ENCODE data around the gene DNAL4.

DNAL4 gene

GRCh38 chr22:38786631-38787030 lies 7.3 kb downstream of the DNAL4 start:
- DNase-seq (ENCODE audit: low read depth, low spot score), result no peak

- DNase-seq (ENCODE audit: low read depth, low spot score), result no peak
Observed at GRCh38 chr22:38784856-38785255, 9.1 kb downstream of the DNAL4 start.

- DNase-seq (ENCODE audit: low read depth, low spot score), result no peak
Observed at GRCh38 chr22:38784035-38784434, 9.9 kb downstream of the DNAL4 start.

GRCh38 chr22:38783095-38783615 lies 10.8 kb downstream of the DNAL4 start:
- DNase-seq (ENCODE audit: low read depth, low spot score), result no peak

- no peak for DNase-seq (ENCODE audit: low read depth, low spot score)
Observed at GRCh38 chr22:38782402-38783094, 11.4 kb downstream of the DNAL4 start.

- no peak for DNase-seq (ENCODE audit: low read depth, low spot score)
Observed at GRCh38 chr22:38781033-38781432, 12.9 kb downstream of the DNAL4 start.

GRCh38 chr22:38777087-38777671 lies 16.8 kb downstream of the DNAL4 start:
- no peak for DNase-seq (ENCODE audit: low read depth, low spot score)

- DNase-seq (ENCODE audit: low read depth, low spot score), result no peak
Observed at GRCh38 chr22:38776086-38776485, 17.9 kb downstream of the DNAL4 start.

- DNase-seq (ENCODE audit: low read depth, low spot score), result no peak
Observed at GRCh38 chr22:38775656-38776055, 18.3 kb downstream of the DNAL4 start.

GRCh38 chr22:38774496-38775166 lies 19.3 kb downstream of the DNAL4 start:
- no peak for DNase-seq (ENCODE audit: low read depth, low spot score)

GRCh38 chr22:38773363-38773946 lies 20.5 kb downstream of the DNAL4 start:
- no peak for DNase-seq (ENCODE audit: low read depth, low spot score)

GRCh38 chr22:38772623-38772873 lies 21.4 kb downstream of the DNAL4 start:
- no peak for DNase-seq (ENCODE audit: low read depth, low spot score)

- no peak for DNase-seq (ENCODE audit: low read depth, low spot score)
Observed at GRCh38 chr22:38770257-38770949, 23.5 kb downstream of the DNAL4 start.

GRCh38 chr22:38768036-38768435 lies 25.9 kb downstream of the DNAL4 start:
- no peak for DNase-seq (ENCODE audit: low read depth, low spot score)

- no peak for DNase-seq (ENCODE audit: low read depth, low spot score)
Observed at GRCh38 chr22:38767313-38767712, 26.6 kb downstream of the DNAL4 start.

GRCh38 chr22:38766076-38766777 lies 27.7 kb downstream of the DNAL4 start:
- DNase-seq (ENCODE audit: low read depth, low spot score), result no peak

- no peak for DNase-seq (ENCODE audit: low read depth, low spot score)
Observed at GRCh38 chr22:38762551-38762983, 31.4 kb downstream of the DNAL4 start.

- no peak for DNase-seq (ENCODE audit: low read depth, low spot score)
Observed at GRCh38 chr22:38761202-38762162, 32.5 kb downstream of the DNAL4 start.

- DNase-seq (ENCODE audit: low read depth, low spot score), result no peak
Observed at GRCh38 chr22:38760477-38761201, 33.3 kb downstream of the DNAL4 start.

- no peak for DNase-seq (ENCODE audit: low read depth, low spot score)
Observed at GRCh38 chr22:38759005-38759404, 34.9 kb downstream of the DNAL4 start.
